Activated T-helper 1 cell treated with anti-CD3 and anti-CD28 coated beads, Interleukin-12 subunit alpha, Interleukin-12 subunit beta, Interleukin-2, Interleukin-4 antibody, amounts not matched to agents 30 ng/mL and 10 ng/mL and 1 ng/mL, durations not matched to agents 14 hours and 24 hours and 36 hours (primary cell): ENCODE measurements around the gene TUSC2. TPM values are rescaled to one million over a fixed set of nuclear protein-coding genes. Genes with fewer than 3 reads are reported as not detected.
A peak's percentile ranks its signal among the peaks of the same experiment; 100 is the strongest.

Experiments
- DNase-seq: peaks from one replicate; pipeline ENCODE4 v3.0.0; 2021; ENCODE audit warnings: low spot score
- H3K27ac Mint-ChIP-seq: one replicate; pipeline ENCODE4 v1.8.0; 2021; ENCODE audit warnings: mild to moderate bottlenecking, mixed read lengths
- H3K27me3 Mint-ChIP-seq: one replicate; pipeline ENCODE4 v1.8.0; 2022; ENCODE audit warnings: mild to moderate bottlenecking, moderate library complexity, mixed read lengths; ENCODE audit not compliant: insufficient read depth
- H3K36me3 Mint-ChIP-seq: one replicate; pipeline ENCODE4 v1.8.0; 2021; ENCODE audit warnings: low read depth, mixed read lengths
- H3K4me1 Mint-ChIP-seq: one replicate; pipeline ENCODE4 v1.8.0; 2021; ENCODE audit warnings: low read depth, mixed read lengths
- H3K4me3 Mint-ChIP-seq: one replicate; pipeline ENCODE4 v1.8.0; 2021; ENCODE audit warnings: mild to moderate bottlenecking, moderate library complexity, mixed read lengths
- H3K9me3 Mint-ChIP-seq: one replicate; pipeline ENCODE4 v1.8.0; 2021; ENCODE audit warnings: mixed read lengths
- intact Hi-C: fragments of 100-400 bp; cut with micrococcal nuclease; formaldehyde crosslinking; loops from one replicate; pipeline ENCODE4 v1.15.1; 2024
- total RNA-seq: library from RNA; stranded (reverse); gene quantifications from 2 replicates; pipeline ENCODE4 v1.2.3, GENCODE V29; 2022

Gene TUSC2
- total RNA-seq, 1 donor from 2014 or later, result 29.9 TPM

DNA sequence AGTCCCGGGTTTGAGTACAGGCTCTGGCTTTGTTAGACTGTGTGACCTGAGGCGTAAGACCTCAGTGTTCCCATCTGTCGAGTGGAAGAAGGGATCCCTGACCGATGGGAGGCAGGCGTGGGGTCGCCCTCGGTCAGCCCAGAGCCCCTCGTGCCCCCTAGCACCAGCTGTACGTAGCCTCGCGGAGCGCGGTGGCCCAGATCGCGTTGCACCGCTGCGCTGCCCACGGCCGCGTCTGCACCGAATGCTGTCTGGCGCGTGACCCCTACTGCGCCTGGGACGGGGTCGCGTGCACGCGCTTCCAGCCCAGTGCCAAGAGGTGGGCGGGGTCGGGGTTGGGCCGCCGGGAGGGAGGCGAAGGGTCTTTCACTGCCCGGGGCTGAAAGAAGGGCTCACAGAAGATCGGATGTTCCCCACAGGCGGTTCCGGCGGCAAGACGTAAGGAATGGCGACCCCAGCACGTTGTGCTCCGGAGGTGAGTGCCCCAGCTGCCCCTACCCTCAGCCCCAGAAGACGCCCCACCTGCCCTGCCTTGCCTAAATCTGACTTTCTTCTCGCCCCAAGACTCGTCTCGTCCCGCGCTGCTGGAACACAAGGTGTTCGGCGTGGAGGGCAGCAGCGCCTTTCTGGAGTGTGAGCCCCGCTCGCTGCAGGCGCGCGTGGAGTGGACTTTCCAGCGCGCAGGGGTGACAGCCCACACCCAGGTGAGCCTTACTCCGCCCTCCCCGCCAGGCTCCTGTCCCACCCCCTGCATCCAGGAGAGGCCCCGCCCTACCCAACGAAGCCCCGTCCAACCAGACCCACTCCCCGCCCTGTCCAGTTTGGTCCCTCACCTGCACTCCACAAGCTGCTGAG is 52.7 kb downstream of the TUSC2 start:
- intact Hi-C loops, result no loop called here
- no peak overlapping the region for H3K4me3 Mint-ChIP-seq
- H3K9me3 Mint-ChIP-seq, result no peaks in the 10 kb centered on the region
- peaks cover 40% of the 10 kb centered on the region for H3K27me3 Mint-ChIP-seq
- peaks cover 21% of the 10 kb centered on the region for H3K4me1 Mint-ChIP-seq
- no peak for DNase-seq
- H3K27ac Mint-ChIP-seq, result peak overlapping the region; percentile 40
- no peaks in the 10 kb centered on the region for H3K36me3 Mint-ChIP-seq

Other genes with a start within 250 kb of the TUSC2 start
- gene RBM5, start 239.3 kb downstream of the TUSC2 start, total RNA-seq, result 157 and 162 TPM in 2 replicates
- gene SEMA3F, start 172.9 kb downstream of the TUSC2 start, total RNA-seq, result 0.21 and 0.42 TPM in 2 replicates
- not detected in 2 replicates for gene GNAT1, start 136.6 kb downstream of the TUSC2 start, total RNA-seq
- not detected in 2 replicates for gene SLC38A3, start 123.0 kb downstream of the TUSC2 start, total RNA-seq
- gene GNAI2, start 92.0 kb downstream of the TUSC2 start, total RNA-seq, result 237 and 238 TPM in 2 replicates
- 0.49 and 1.0 TPM in 2 replicates for gene SEMA3B, start 59.1 kb downstream of the TUSC2 start, total RNA-seq
- not detected in 2 replicates for gene LSMEM2, start 49.1 kb downstream of the TUSC2 start, total RNA-seq
- gene IFRD2, start 35.8 kb downstream of the TUSC2 start, total RNA-seq, result 215 TPM in 2 replicates
- gene HYAL3, start 28.8 kb downstream of the TUSC2 start, total RNA-seq, result 7.9 and 8.0 TPM in 2 replicates
- 18.1 and 19.6 TPM in 2 replicates for gene NAA80, start 28.8 kb downstream of the TUSC2 start, total RNA-seq
- gene HYAL1, start 24.6 kb downstream of the TUSC2 start, total RNA-seq, result 0.12 and 0.36 TPM in 2 replicates
- 15.5 and 16.1 TPM in 2 replicates for gene HYAL2, start 5.5 kb downstream of the TUSC2 start, total RNA-seq
- 57.6 and 60.3 TPM in 2 replicates for gene RASSF1, start 12.6 kb upstream of the TUSC2 start, total RNA-seq
- 1.5 and 1.7 TPM in 2 replicates for gene ZMYND10, start 17.5 kb upstream of the TUSC2 start, total RNA-seq
- gene NPRL2, start 22.6 kb upstream of the TUSC2 start, total RNA-seq, result 43.7 and 46.6 TPM in 2 replicates
- gene CYB561D2, start 22.6 kb upstream of the TUSC2 start, total RNA-seq, result 30.0 and 35.9 TPM in 2 replicates
- 23.6 and 25.4 TPM in 2 replicates for gene TMEM115, start 31.3 kb upstream of the TUSC2 start, total RNA-seq
- gene CACNA2D2, start 175.4 kb upstream of the TUSC2 start, total RNA-seq, result 0.52 and 0.78 TPM in 2 replicates
- 21.5 and 21.9 TPM in 2 replicates for gene C3orf18, start 239.5 kb upstream of the TUSC2 start, total RNA-seq
- gene HEMK1, start 241.3 kb upstream of the TUSC2 start, total RNA-seq, result 54.1 and 58.0 TPM in 2 replicates